Adipose tissue (tissue), 3 donors: Measurements from ENCODE around the gene CAMK2N1. TPM values are rescaled to one million over a fixed set of nuclear protein-coding genes. Genes with fewer than 3 reads are reported as not detected.

Experiments
- H3K27ac ChIP-seq: one replicate; pipeline ENCODE4 v1.5.1; 2013; ENCODE audit warnings: low read depth, low read length
- WGBS, 3 donors: extraction: QIAGEN DNeasy Blood & Tissue Kit; methylation state at CpG; one replicate each; pipeline ENCODE4 v1.1.7; 2013; 5-methylcytosine and 5-hydroxymethylcytosine counted together
- polyA plus RNA-seq, 3 donors: library from polyadenylated mRNA; stranded (reverse); fragments of 200-250 nt; gene quantifications; one replicate each; pipeline ENCODE4 v1.2.3, GENCODE V29; 2013
- donor health status: healthy with polysubstance abuse.
- donor health status: Bipolar disorder and iron deficiency.
- donor health status: healthy.

The CAMK2N1 gene
- polyA plus RNA-seq, 3 donors = 2.2 to 36.2 (median 6.2) TPM

GRCh38 chr1:20466273-20466672, 19.7 kb downstream of the CAMK2N1 start:
- no peak overlapping the region for H3K27ac ChIP-seq
- 58 to 68% (median 64%) methylated on average over 9 of the region's 9 CpGs for WGBS, 3 donors

GRCh38 chr1:20465187-20465586, 20.8 kb downstream of the CAMK2N1 start:
- no peak overlapping the region for H3K27ac ChIP-seq
- WGBS, 3 donors = 56 to 69% (median 63%) methylated on average over 5 of the region's 5 CpGs

- WGBS, 3 donors = 74 to 87% (median 84%) methylated on average over 1 of the region's 1 CpG
- H3K27ac ChIP-seq = no peak overlapping the region
These were observed 22.5 kb downstream of the CAMK2N1 start for GRCh38 chr1:20463502-20463901.

- WGBS, 3 donors = 81 to 85% (median 82%) methylated on average over 3 of the region's 3 CpGs
- H3K27ac ChIP-seq = no peak overlapping the region
These were observed 23.6 kb downstream of the CAMK2N1 start for GRCh38 chr1:20462397-20462796.

GRCh38 chr1:20458717-20459116, 27.3 kb downstream of the CAMK2N1 start:
- WGBS, 3 donors = 86 to 100% (median 94%) methylated on average over 2 of the region's 2 CpGs

DNA sequence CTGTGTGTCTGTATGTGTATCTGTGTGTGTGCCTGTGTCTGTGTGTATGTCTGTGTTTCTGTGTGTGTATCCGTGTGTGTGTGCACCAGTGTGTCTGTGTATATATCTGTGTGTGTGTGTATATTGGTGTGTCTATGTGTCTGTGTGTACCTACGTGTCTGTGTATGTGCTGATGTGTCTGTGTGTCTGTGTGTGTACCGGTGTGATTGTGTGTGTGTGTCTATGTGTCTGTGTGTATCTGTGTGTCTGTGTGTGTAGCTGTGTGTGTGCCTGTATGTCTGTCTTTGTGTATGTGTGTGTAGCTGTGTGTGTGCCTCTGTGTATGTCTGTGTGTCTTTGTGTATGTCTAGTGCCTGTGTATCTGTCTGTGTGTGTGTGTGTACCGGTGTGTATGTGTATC, 32.0 kb downstream of the CAMK2N1 start:
- no peak overlapping the region for H3K27ac ChIP-seq
- 90 to 95% (median 93%) methylated on average over 4 of the region's 4 CpGs for WGBS, 3 donors

More at GRCh38 chr1:20458717-20459116, 27.3 kb downstream of the CAMK2N1 start:
- H3K27ac ChIP-seq = no peak overlapping the region

- H3K27ac ChIP-seq = no peak overlapping the region
- WGBS, 3 donors = 69 to 75% (median 74%) methylated on average over 4 of the region's 4 CpGs
These were observed 36.2 kb downstream of the CAMK2N1 start for GRCh38 chr1:20449735-20450311.

DNA sequence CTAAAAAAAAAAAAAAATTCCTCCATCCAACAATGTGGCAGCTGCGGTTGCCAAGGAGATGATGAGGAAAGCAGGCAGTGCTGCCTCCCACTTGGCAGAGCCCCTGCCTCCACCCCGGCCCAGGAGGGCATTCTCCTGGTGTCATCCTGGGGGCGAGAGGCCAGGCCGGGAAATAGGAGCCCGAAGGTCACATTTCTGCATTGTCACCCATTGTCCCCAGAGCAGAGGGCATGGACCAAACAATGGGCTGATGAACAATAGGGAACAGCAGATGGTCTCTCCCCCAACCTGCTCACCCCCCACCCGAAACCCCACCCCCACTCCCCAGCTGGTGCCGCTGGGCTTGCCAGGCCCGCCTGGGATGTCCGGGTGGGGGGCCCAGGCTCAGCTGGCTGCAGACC, 37.3 kb downstream of the CAMK2N1 start:
- H3K27ac ChIP-seq = no peak overlapping the region
- 13 to 35% (median 29%) methylated on average over 9 of the region's 9 CpGs for WGBS, 3 donors

GRCh38 chr1:20447794-20448193, 38.2 kb downstream of the CAMK2N1 start:
- WGBS, 3 donors = 85 to 95% (median 94%) methylated on average over 7 of the region's 7 CpGs
- no peak overlapping the region for H3K27ac ChIP-seq

- WGBS, 3 donors = 77 to 83% (median 81%) methylated on average over 7 of the region's 7 CpGs
These were observed 39.2 kb downstream of the CAMK2N1 start for GRCh38 chr1:20446796-20447195.

DNA sequence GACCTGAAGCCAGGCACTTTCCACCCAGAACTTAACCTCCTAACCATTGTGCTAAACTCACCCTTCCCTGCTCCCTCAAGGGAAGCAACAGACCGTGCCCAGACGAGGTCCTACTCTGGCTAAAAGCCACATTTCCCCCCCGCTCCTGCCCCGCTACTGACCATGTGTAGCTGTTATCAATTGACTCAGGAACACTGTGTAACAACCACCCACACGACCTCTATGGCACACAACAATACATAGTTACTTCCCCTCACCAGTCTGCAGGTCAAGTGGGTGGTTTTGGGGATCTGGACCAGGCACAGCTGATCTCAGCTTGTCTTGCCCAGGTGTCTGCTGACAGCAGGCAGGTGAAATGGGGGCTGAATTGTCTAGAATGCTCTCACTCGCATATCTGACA, 40.1 kb downstream of the CAMK2N1 start:
- WGBS, 3 donors = 66 to 73% (median 72%) methylated on average over 6 of the region's 6 CpGs
- H3K27ac ChIP-seq = no peak overlapping the region

More at GRCh38 chr1:20446796-20447195, 39.2 kb downstream of the CAMK2N1 start:
- no peak overlapping the region for H3K27ac ChIP-seq

- 76 to 84% (median 84%) methylated on average over 11 of the region's 11 CpGs for WGBS, 3 donors
- H3K27ac ChIP-seq = no peak overlapping the region
These were observed 42.1 kb downstream of the CAMK2N1 start for GRCh38 chr1:20443703-20444586.

- no peak overlapping the region for H3K27ac ChIP-seq
- WGBS, 3 donors = 84 to 92% (median 87%) methylated on average over 5 of the region's 5 CpGs
These were observed 42.9 kb downstream of the CAMK2N1 start for GRCh38 chr1:20442920-20443625.

- H3K27ac ChIP-seq = no peak overlapping the region
- 17 to 22% (median 21%) methylated on average over 6 of the region's 6 CpGs for WGBS, 3 donors
These were observed 45.2 kb downstream of the CAMK2N1 start for GRCh38 chr1:20440785-20441200.

DNA sequence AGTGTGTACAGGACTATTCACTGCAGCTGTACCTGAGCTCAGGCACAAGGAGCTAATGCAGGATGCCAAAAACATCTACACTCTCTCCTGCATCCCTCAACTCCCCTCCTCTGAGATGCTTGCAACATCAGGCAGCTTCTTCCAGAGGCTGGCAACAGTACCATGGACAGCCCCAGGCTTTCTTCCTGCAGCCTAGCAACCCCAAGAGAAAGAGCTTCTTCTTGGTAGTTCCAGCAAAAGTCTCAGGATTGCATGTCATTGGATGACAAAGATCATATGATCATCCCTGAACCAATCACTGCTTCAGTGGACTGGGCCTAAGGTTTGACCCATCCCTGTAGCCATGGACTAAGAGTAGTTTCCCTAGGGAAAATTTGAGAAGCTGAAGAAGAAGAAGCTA, 46.7 kb downstream of the CAMK2N1 start:
- no peak overlapping the region for H3K27ac ChIP-seq

DNA sequence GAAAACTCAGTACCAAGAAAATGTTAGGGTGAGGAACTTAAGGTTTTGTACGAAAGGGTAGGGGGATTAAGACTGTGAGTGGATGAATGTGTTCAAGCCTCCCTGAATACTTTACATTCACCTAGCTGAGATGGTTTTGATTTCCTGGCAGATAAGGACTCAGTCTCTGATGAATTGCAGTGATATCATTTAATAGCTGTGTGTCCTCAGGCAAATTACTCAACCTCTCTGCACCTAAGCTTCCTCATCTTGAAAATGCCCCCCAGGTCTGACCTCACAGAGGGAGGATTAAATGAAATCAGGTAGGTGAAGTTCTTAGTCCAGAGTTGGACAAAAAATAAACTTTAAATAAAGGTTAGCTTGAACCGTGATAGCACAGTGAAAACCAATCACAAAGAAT, 48.4 kb downstream of the CAMK2N1 start:
- WGBS, 3 donors = 78 to 91% (median 85%) methylated on average over 2 of the region's 2 CpGs
- H3K27ac ChIP-seq = no peak overlapping the region

DNA sequence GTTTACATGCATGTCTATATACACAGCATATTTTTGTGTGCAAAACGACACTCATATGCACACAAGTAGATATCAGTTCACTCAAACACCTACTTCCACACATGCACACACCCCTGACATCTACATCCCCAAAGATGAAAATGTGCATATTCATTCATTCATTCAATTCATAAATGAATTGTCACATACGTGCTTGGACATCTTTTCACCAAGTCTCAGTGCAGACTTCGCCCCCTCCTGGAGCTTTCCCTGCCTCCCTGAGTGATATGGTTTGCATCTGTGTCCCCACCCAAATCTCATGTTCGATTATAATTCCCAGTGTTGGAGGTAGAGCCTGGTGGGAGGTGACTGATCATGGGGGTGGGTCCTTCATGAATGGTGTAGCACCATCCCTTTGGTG, 53.1 kb downstream of the CAMK2N1 start:
- no peak overlapping the region for H3K27ac ChIP-seq
- WGBS, 3 donors = 51 to 84% (median 76%) methylated on average over 4 of the region's 4 CpGs
